H1 (cell line): ENCODE measurements around the gene SLX4IP. TPM values are rescaled to one million over a fixed set of nuclear protein-coding genes. Genes with fewer than 3 reads are reported as not detected.

Experiments
- BCL11A ChIP-seq, 2 experiments: IDR thresholded peaks; one replicate each; pipeline ENCODE4 v1.6.1; 2011; ENCODE audit warnings: low read depth in 2 of 2, low read length in 2 of 2, mild to moderate bottlenecking in 2 of 2
- CHD1 ChIP-seq: IDR thresholded peaks from 2 replicates; pipeline ENCODE4 v1.6.1; 2012; ENCODE audit warnings: low read depth, low read length, improper control_type of control experiment
- HDAC2 ChIP-seq, 2 experiments: fragments of 300-600 bp in 1 of 2; sonication (generic) in 1 of 2; IDR thresholded peaks; 2 replicates each; pipeline ENCODE4 v1.6.1; 2011 to 2012; ENCODE audit warnings: low read depth in 2 of 2, low read length in 2 of 2, mild to moderate bottlenecking in 2 of 2, moderate library complexity in 2 of 2, borderline replicate concordance in 1 of 2, inconsistent platforms in 1 of 2
- POLR2AphosphoS5 ChIP-seq: IDR thresholded peaks from 2 replicates; pipeline ENCODE4 v1.6.1; 2011; ENCODE audit warnings: low read depth, low read length
- RXRA ChIP-seq: IDR thresholded peaks from 2 replicates; pipeline ENCODE4 v1.6.1; 2011; ENCODE audit warnings: low read depth, mild to moderate bottlenecking, low read length, moderate library complexity; ENCODE audit not compliant: insufficient read depth
- SP2 ChIP-seq: IDR thresholded peaks from 2 replicates; pipeline ENCODE4 v1.6.1; 2012; ENCODE audit warnings: mild to moderate bottlenecking, low read length, inconsistent platforms
- SUZ12 ChIP-seq: fragments of 200-600 bp; sonication (generic); IDR thresholded peaks from 2 replicates; pipeline ENCODE4 v1.6.1; 2012; ENCODE audit warnings: mild to moderate bottlenecking, inconsistent platforms, low read length, moderate library complexity, mixed read lengths
- polyA plus RNA-seq, 7 experiments: library from polyadenylated mRNA; depleted of rRNA in 3 of 7; stranded (reverse) in 5 of 7; unstranded in 2 of 7; fragments of >200 nt in 5 of 7; fragments of 200-250 nt in 2 of 7; gene quantifications; 1 replicate in 5 of 7; 2 replicates in 1 of 7; 4 replicates in 1 of 7; pipeline versions ENCODE4 v1.2.1 to v1.2.3, GENCODE V29; 2011 to 2013; ENCODE audit warnings: missing spikeins in 2 of 7, mixed read lengths in 2 of 7
- total RNA-seq: library from RNA; stranded (reverse); fragmentation: NEBNext Ultra II Directional; extraction: Animal tissue kit (Norgen Biotek cat#: 25700); gene quantifications from 2 replicates; pipeline ENCODE4 v1.2.1, GENCODE V29; 2021
- TF ChIP-seq, protein P1 (sequence below): fragments of 300-600 bp; sonication (generic); IDR thresholded peaks from 2 replicates; pipeline ENCODE4 v1.7.1; 2012; ENCODE audit warnings: low read length, moderate library complexity, mild to moderate bottlenecking, inconsistent platforms; ENCODE audit not compliant: insufficient replicate concordance
- TF ChIP-seq, protein P2 (sequence below): IDR thresholded peaks from 2 replicates; pipeline ENCODE4 v1.6.1; 2012; ENCODE audit warnings: inconsistent platforms

The SLX4IP gene
- total and polyA plus RNA-seq, 2 of the 8 experiments (the other 6 are each of a cell fraction or from before 2014, with no cell fraction given), result 2.4 to 8.7 TPM

DNA sequence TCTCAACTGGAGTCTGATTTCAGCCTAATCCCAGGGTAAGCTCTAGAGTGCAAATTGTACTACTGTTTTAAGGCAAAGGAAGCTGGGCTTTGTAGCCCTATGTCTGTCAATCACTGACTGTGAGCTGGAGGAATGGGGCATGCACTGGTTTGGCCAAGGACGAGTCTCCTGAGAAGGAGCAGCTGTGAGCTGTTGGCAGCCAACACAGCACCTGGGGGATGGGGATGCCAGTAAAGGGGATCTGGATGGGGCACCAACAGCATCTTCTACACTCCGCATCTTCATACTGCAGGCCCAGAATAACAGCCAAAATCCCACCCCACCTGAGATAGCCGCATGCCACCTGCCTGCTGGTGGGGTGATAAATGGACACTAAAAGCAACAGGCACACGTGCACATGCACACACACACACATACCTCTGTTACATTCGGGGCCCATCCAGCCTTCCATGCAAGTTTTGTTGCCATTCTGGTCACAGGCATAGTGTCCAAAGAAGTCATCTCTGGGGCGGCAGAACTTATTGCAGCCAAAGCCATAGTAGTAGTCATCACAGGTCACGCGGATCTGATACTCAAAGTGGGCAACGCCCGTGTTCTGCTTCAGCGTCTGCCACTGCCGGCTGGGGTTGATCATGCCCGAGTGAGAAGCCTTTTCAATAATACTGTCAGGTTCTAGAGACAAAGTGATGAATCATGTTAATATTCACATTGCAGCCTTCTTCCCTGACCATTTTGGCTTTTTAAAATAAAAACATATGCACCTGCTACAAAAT lies 223.1 kb downstream of the SLX4IP start (continued):
- TF ChIP-seq, protein P1, sequence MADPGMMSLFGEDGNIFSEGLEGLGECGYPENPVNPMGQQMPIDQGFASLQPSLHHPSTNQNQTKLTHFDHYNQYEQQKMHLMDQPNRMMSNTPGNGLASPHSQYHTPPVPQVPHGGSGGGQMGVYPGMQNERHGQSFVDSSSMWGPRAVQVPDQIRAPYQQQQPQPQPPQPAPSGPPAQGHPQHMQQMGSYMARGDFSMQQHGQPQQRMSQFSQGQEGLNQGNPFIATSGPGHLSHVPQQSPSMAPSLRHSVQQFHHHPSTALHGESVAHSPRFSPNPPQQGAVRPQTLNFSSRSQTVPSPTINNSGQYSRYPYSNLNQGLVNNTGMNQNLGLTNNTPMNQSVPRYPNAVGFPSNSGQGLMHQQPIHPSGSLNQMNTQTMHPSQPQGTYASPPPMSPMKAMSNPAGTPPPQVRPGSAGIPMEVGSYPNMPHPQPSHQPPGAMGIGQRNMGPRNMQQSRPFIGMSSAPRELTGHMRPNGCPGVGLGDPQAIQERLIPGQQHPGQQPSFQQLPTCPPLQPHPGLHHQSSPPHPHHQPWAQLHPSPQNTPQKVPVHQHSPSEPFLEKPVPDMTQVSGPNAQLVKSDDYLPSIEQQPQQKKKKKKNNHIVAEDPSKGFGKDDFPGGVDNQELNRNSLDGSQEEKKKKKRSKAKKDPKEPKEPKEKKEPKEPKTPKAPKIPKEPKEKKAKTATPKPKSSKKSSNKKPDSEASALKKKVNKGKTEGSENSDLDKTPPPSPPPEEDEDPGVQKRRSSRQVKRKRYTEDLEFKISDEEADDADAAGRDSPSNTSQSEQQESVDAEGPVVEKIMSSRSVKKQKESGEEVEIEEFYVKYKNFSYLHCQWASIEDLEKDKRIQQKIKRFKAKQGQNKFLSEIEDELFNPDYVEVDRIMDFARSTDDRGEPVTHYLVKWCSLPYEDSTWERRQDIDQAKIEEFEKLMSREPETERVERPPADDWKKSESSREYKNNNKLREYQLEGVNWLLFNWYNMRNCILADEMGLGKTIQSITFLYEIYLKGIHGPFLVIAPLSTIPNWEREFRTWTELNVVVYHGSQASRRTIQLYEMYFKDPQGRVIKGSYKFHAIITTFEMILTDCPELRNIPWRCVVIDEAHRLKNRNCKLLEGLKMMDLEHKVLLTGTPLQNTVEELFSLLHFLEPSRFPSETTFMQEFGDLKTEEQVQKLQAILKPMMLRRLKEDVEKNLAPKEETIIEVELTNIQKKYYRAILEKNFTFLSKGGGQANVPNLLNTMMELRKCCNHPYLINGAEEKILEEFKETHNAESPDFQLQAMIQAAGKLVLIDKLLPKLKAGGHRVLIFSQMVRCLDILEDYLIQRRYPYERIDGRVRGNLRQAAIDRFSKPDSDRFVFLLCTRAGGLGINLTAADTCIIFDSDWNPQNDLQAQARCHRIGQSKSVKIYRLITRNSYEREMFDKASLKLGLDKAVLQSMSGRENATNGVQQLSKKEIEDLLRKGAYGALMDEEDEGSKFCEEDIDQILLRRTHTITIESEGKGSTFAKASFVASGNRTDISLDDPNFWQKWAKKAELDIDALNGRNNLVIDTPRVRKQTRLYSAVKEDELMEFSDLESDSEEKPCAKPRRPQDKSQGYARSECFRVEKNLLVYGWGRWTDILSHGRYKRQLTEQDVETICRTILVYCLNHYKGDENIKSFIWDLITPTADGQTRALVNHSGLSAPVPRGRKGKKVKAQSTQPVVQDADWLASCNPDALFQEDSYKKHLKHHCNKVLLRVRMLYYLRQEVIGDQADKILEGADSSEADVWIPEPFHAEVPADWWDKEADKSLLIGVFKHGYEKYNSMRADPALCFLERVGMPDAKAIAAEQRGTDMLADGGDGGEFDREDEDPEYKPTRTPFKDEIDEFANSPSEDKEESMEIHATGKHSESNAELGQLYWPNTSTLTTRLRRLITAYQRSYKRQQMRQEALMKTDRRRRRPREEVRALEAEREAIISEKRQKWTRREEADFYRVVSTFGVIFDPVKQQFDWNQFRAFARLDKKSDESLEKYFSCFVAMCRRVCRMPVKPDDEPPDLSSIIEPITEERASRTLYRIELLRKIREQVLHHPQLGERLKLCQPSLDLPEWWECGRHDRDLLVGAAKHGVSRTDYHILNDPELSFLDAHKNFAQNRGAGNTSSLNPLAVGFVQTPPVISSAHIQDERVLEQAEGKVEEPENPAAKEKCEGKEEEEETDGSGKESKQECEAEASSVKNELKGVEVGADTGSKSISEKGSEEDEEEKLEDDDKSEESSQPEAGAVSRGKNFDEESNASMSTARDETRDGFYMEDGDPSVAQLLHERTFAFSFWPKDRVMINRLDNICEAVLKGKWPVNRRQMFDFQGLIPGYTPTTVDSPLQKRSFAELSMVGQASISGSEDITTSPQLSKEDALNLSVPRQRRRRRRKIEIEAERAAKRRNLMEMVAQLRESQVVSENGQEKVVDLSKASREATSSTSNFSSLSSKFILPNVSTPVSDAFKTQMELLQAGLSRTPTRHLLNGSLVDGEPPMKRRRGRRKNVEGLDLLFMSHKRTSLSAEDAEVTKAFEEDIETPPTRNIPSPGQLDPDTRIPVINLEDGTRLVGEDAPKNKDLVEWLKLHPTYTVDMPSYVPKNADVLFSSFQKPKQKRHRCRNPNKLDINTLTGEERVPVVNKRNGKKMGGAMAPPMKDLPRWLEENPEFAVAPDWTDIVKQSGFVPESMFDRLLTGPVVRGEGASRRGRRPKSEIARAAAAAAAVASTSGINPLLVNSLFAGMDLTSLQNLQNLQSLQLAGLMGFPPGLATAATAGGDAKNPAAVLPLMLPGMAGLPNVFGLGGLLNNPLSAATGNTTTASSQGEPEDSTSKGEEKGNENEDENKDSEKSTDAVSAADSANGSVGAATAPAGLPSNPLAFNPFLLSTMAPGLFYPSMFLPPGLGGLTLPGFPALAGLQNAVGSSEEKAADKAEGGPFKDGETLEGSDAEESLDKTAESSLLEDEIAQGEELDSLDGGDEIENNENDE, result no peak
- TF ChIP-seq SUZ12 (no peak), BCL11A (IDR thresholded peaks at IDR 0.05; ENCODE audit: low read depth in 2 of 2, low read length in 2 of 2) (no peak), SP2 (no peak), CHD1 (no peak), RXRA (no peak), HDAC2 (IDR thresholded peaks at IDR 0.05; ENCODE audit: borderline replicate concordance in 1 of 2, low read depth in 2 of 2, low read length in 2 of 2) (no peak), POLR2AphosphoS5 (no peak)
- TF ChIP-seq, protein P2, sequence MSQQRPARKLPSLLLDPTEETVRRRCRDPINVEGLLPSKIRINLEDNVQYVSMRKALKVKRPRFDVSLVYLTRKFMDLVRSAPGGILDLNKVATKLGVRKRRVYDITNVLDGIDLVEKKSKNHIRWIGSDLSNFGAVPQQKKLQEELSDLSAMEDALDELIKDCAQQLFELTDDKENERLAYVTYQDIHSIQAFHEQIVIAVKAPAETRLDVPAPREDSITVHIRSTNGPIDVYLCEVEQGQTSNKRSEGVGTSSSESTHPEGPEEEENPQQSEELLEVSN, result no peak
